GM19328 (cell line): ENCODE results near the gene KCNH8.

Experiments used
- ATAC-seq: cut with Tn5 transposase; IDR thresholded peaks from one replicate; pipeline ENCODE4 v1.9.1; 2021; ENCODE audit warnings: mild to moderate bottlenecking, moderate library complexity; ENCODE audit not compliant: unreplicated experiment

Gene KCNH8

GRCh38 chr3:19574268-19574667 is 426.0 kb downstream of the KCNH8 start:
- ATAC-seq: no peak

- ATAC-seq: no peak
Measured at GRCh38 chr3:19576343-19576742, 428.0 kb downstream of the KCNH8 start.
